Neural progenitor cell (in vitro differentiated cells): ENCODE data around the gene SLC51A. TPM values are rescaled to one million over a fixed set of nuclear protein-coding genes. Genes with fewer than 3 reads are reported as not detected.
A peak's percentile ranks its signal among the peaks of the same experiment; 100 is the strongest.

Experiments
- DNase-seq: peaks from one replicate; pipeline ENCODE4 v3.0.0-alpha.2; 2016; ENCODE audit warnings: low spot score
- H2AFZ ChIP-seq: fragments of 200-600 bp; sonication (generic); replicated peaks from 2 replicates; pipeline ENCODE4 v1.6.1; 2016; ENCODE audit warnings: antibody characterized with exemption
- H3F3A ChIP-seq: fragments of 200-600 bp; sonication (generic); 2 replicates; pipeline ENCODE4 v1.6.1; 2016; ENCODE audit warnings: antibody characterized with exemption, low read depth
- H3K27ac ChIP-seq: fragments of 200-600 bp; sonication (generic); 2 replicates; pipeline ENCODE4 v1.5.1; 2016; ENCODE audit warnings: mild to moderate bottlenecking
- H3K27me3 ChIP-seq: fragments of 200-600 bp; sonication (generic); 2 replicates; pipeline ENCODE4 v1.6.1; 2016; ENCODE audit warnings: mild to moderate bottlenecking, moderate library complexity
- H3K36me3 ChIP-seq: fragments of 200-600 bp; sonication (generic); 2 replicates; pipeline ENCODE4 v1.5.1; 2016
- H3K4me1 ChIP-seq: fragments of 200-600 bp; sonication (generic); 2 replicates; pipeline ENCODE4 v1.6.1; 2016; ENCODE audit warnings: mixed run types
- H3K4me2 ChIP-seq: fragments of 200-600 bp; sonication (generic); 2 replicates; pipeline ENCODE4 v1.6.1; 2016
- H3K4me3 ChIP-seq: fragments of 200-600 bp; sonication (generic); 2 replicates; pipeline ENCODE4 v1.5.1; 2016
- H3K79me2 ChIP-seq: fragments of 200-600 bp; sonication (generic); 2 replicates; pipeline ENCODE4 v1.6.1; 2016; ENCODE audit warnings: low read depth
- H3K9ac ChIP-seq: fragments of 200-600 bp; sonication (generic); 2 replicates; pipeline ENCODE4 v1.6.1; 2016
- H3K9me3 ChIP-seq: fragments of 200-600 bp; sonication (generic); 2 replicates; pipeline ENCODE4 v1.5.1; 2016; ENCODE audit warnings: low read depth
- H4K20me1 ChIP-seq: fragments of 200-600 bp; sonication (generic); 2 replicates; pipeline ENCODE4 v1.6.1; 2016; ENCODE audit warnings: low read depth
- H3K27ac Mint-ChIP-seq: 3 replicates; pipeline ENCODE4 v1.8.0; 2021; ENCODE audit warnings: mixed read lengths
- H3K27me3 Mint-ChIP-seq: 2 replicates; pipeline ENCODE4 v1.8.0; 2022; ENCODE audit warnings: low read depth, mild to moderate bottlenecking, inconsistent platforms, moderate library complexity, mixed read lengths; ENCODE audit not compliant: insufficient read depth
- H3K36me3 Mint-ChIP-seq: 3 replicates; pipeline ENCODE4 v1.8.0; 2021; ENCODE audit warnings: mixed read lengths
- H3K4me1 Mint-ChIP-seq: 3 replicates; pipeline ENCODE4 v1.8.0; 2021; ENCODE audit warnings: mixed read lengths
- H3K4me3 Mint-ChIP-seq: 3 replicates; pipeline ENCODE4 v1.8.0; 2021; ENCODE audit warnings: mild to moderate bottlenecking, moderate library complexity, mixed read lengths
- H3K9me3 Mint-ChIP-seq: 3 replicates; pipeline ENCODE4 v1.8.0; 2020; ENCODE audit warnings: mixed read lengths
- CTCF ChIP-seq: fragments of 200-600 bp; sonication (generic); IDR thresholded peaks from 2 replicates; pipeline ENCODE4 v1.5.1; 2017; ENCODE audit warnings: antibody characterized with exemption, mild to moderate bottlenecking
- EZH2 ChIP-seq: fragments of 200-600 bp; sonication (generic); IDR thresholded peaks from 2 replicates; pipeline ENCODE4 v1.6.1; 2017; ENCODE audit warnings: antibody characterized with exemption, mild to moderate bottlenecking, moderate library complexity
- EZH2phosphoT487 ChIP-seq: fragments of 200-600 bp; sonication (generic); IDR thresholded peaks from 2 replicates; pipeline ENCODE4 v1.6.1; 2017; ENCODE audit warnings: antibody characterized with exemption
- total RNA-seq: library from RNA; depleted of rRNA; stranded (reverse); fragments of >200 nt; gene quantifications from 2 replicates; pipeline ENCODE4 v1.2.3, GENCODE V29; 2015; ENCODE audit warnings: low replicate concordance

SLC51A gene
- total RNA-seq, 1 donor from 2014 or later: not detected

GRCh38 chr3:196216681-196217211 is 412 bp downstream of the SLC51A start:
- Histone ChIP-seq H3K9ac (no peak overlapping the region), H3K4me1 (peaks cover 20% of the 10 kb centered on the region), H2AFZ (peak overlapping the region; percentile 82), H4K20me1 (no peaks in the 10 kb centered on the region), H3K79me2 (no peaks in the 10 kb centered on the region), H3F3A (peaks cover 12% of the 10 kb centered on the region), H3K36me3 (no peaks in the 10 kb centered on the region), H3K27me3 (peaks cover 25% of the 10 kb centered on the region), H3K27ac (no peak overlapping the region), H3K9me3 (no peaks in the 10 kb centered on the region), H3K4me2 (peak overlapping the region; percentile 36), H3K4me3 (no peak overlapping the region)
- Mint-ChIP-seq H3K4me3 (no peak overlapping the region), H3K27me3 (peaks cover 16% of the 10 kb centered on the region), H3K4me1 (peaks cover 40% of the 10 kb centered on the region), H3K9me3 (no peaks in the 10 kb centered on the region), H3K27ac (no peak overlapping the region), H3K36me3 (no peaks in the 10 kb centered on the region)
- no peak for DNase-seq
- no peak for TF ChIP-seq EZH2phosphoT487
- no peak for TF ChIP-seq CTCF
- TF ChIP-seq EZH2: no peak

GRCh38 chr3:196217307-196218154 is 1.2 kb downstream of the SLC51A start:
- Histone ChIP-seq H3K36me3 (no peaks in the 10 kb centered on the region), H3K9ac (no peak overlapping the region), H3K27ac (no peak overlapping the region), H3K4me2 (no peak overlapping the region), H3K4me1 (peaks cover 20% of the 10 kb centered on the region), H3F3A (peaks cover 12% of the 10 kb centered on the region), H3K9me3 (no peaks in the 10 kb centered on the region), H4K20me1 (no peaks in the 10 kb centered on the region), H3K4me3 (no peak overlapping the region), H2AFZ (no peak overlapping the region), H3K79me2 (no peaks in the 10 kb centered on the region), H3K27me3 (peaks cover 25% of the 10 kb centered on the region)
- Mint-ChIP-seq H3K36me3 (no peaks in the 10 kb centered on the region), H3K27me3 (peaks cover 14% of the 10 kb centered on the region), H3K4me1 (peaks cover 40% of the 10 kb centered on the region), H3K9me3 (no peaks in the 10 kb centered on the region), H3K4me3 (no peak overlapping the region), H3K27ac (no peak overlapping the region)
- no peak for TF ChIP-seq EZH2
- no peak for TF ChIP-seq EZH2phosphoT487
- no peak for TF ChIP-seq CTCF
- no peak for DNase-seq

- Histone ChIP-seq H3K9me3 (no peaks in the 10 kb centered on the region), H3K27me3 (peaks cover 25% of the 10 kb centered on the region), H3K4me3 (no peak overlapping the region), H2AFZ (no peak overlapping the region), H3K79me2 (no peaks in the 10 kb centered on the region), H3F3A (peaks cover 12% of the 10 kb centered on the region), H3K4me1 (peaks cover 20% of the 10 kb centered on the region), H3K9ac (no peak overlapping the region), H3K36me3 (no peaks in the 10 kb centered on the region), H4K20me1 (no peaks in the 10 kb centered on the region), H3K27ac (no peak overlapping the region), H3K4me2 (no peak overlapping the region)
- DNase-seq: no peak
- no peaks in the 10 kb centered on the region for H3K9me3 Mint-ChIP-seq
- no peak for TF ChIP-seq CTCF
- TF ChIP-seq EZH2phosphoT487: no peak
- no peak for TF ChIP-seq EZH2
- H3K4me3 Mint-ChIP-seq: no peak overlapping the region
- H3K27ac Mint-ChIP-seq: no peak overlapping the region
- H3K27me3 Mint-ChIP-seq: peaks cover 12% of the 10 kb centered on the region
- H3K4me1 Mint-ChIP-seq: peaks cover 40% of the 10 kb centered on the region
- H3K36me3 Mint-ChIP-seq: no peaks in the 10 kb centered on the region
Observed at GRCh38 chr3:196218155-196218712, 1.9 kb downstream of the SLC51A start.
